Subcutaneous adipose tissue (tissue), 4 donors: ENCODE measurements around the gene POU5F2. TPM values are rescaled to one million over a fixed set of nuclear protein-coding genes. Genes with fewer than 3 reads are reported as not detected.

ENCODE experiments used
- CTCF ChIP-seq: fragments of 450-650 bp; IDR thresholded peaks from one replicate; pipeline ENCODE4 v1.5.1; 2016; ENCODE audit warnings: low read depth, mild to moderate bottlenecking, control low read depth, antibody characterized with exemption, moderate library complexity
- total RNA-seq, 4 donors: library from RNA; depleted of rRNA; stranded (reverse); fragments of >200 nt; gene quantifications; one replicate each; pipeline ENCODE4 v1.1.0, GENCODE V29; 2016

Gene POU5F2
- total RNA-seq, 4 donors from 2014 or later = 3.9 to 6.2 (median 4.4) TPM

- TF ChIP-seq CTCF = no peak
Measured at GRCh38 chr5:93717162-93717561, 24.2 kb downstream of the POU5F2 start.

- no peak for TF ChIP-seq CTCF
Measured at GRCh38 chr5:93716453-93716852, 24.9 kb downstream of the POU5F2 start.

- TF ChIP-seq CTCF = no peak
Measured at GRCh38 chr5:93715761-93716160, 25.6 kb downstream of the POU5F2 start.

- no peak for TF ChIP-seq CTCF
Measured at GRCh38 chr5:93715327-93715726, 26.1 kb downstream of the POU5F2 start.

GRCh38 chr5:93708442-93708841 lies 33.0 kb downstream of the POU5F2 start:
- no peak for TF ChIP-seq CTCF

- TF ChIP-seq CTCF = no peak
Measured at GRCh38 chr5:93705896-93706295, 35.5 kb downstream of the POU5F2 start.

GRCh38 chr5:93704996-93705395 lies 36.4 kb downstream of the POU5F2 start:
- no peak for TF ChIP-seq CTCF
